NCI-H345 treated with DMSO at 0.1 percent for 48 hours (cell line): ENCODE data around the gene RGL2.
"Not testable (repeated sequence)": the region's sequence is repeated elsewhere in the genome, so short reads cannot be mapped to it uniquely, and the experiment has no call there.

ENCODE experiments used
- DNase-seq: peaks from one replicate; lab custom pipeline; 2025; ENCODE audit not compliant: unreplicated experiment; lab: John Stamatoyannopoulos, UW

The RGL2 gene

GRCh38 chr6:33298773-33299236 is at the start of gene RGL2:
RGL2 (minus strand) TSS chr6:33298942; CDS start chr6:33298610, 332 bp downstream.
- peak; percentile 5 for DNase-seq

GRCh38 chr6:33347816-33348215 is 49.1 kb upstream of the RGL2 start:
- no peak for DNase-seq

GRCh38 chr6:33346972-33347371 is 48.2 kb upstream of the RGL2 start:
- not testable (repeated sequence) for DNase-seq

GRCh38 chr6:33344701-33345697 is 46.3 kb upstream of the RGL2 start:
- peak; percentile 26 for DNase-seq

- no peak for DNase-seq
Observed at GRCh38 chr6:33343953-33344611, 45.3 kb upstream of the RGL2 start.

GRCh38 chr6:33343606-33343952 is 44.8 kb upstream of the RGL2 start:
- not testable (repeated sequence) for DNase-seq

- no peak for DNase-seq
Observed at GRCh38 chr6:33339193-33339592, 40.5 kb upstream of the RGL2 start.

GRCh38 chr6:33336495-33336894 is 37.8 kb upstream of the RGL2 start:
- DNase-seq: no peak

- no peak for DNase-seq
Observed at GRCh38 chr6:33335916-33336315, 37.2 kb upstream of the RGL2 start.

GRCh38 chr6:33333666-33334065 is 34.9 kb upstream of the RGL2 start:
- DNase-seq: no peak

- DNase-seq: no peak
Observed at GRCh38 chr6:33330736-33331135, 32.0 kb upstream of the RGL2 start.

- no peak for DNase-seq
Observed at GRCh38 chr6:33329058-33329457, 30.3 kb upstream of the RGL2 start.

GRCh38 chr6:33324125-33324524 is 25.4 kb upstream of the RGL2 start:
- no peak for DNase-seq

GRCh38 chr6:33323623-33323948 is 24.8 kb upstream of the RGL2 start:
- DNase-seq: peak; percentile 42

- no peak for DNase-seq
Observed at GRCh38 chr6:33321227-33321626, 22.5 kb upstream of the RGL2 start.

GRCh38 chr6:33320315-33321181 is 21.8 kb upstream of the RGL2 start:
- no peak for DNase-seq

- no peak for DNase-seq
Observed at GRCh38 chr6:33319939-33320314, 21.2 kb upstream of the RGL2 start.

GRCh38 chr6:33318426-33319073 is 19.8 kb upstream of the RGL2 start:
- DNase-seq: no peak

GRCh38 chr6:33317669-33318425 is 19.1 kb upstream of the RGL2 start, which contains the start of gene ZBTB22:
ZBTB22 (minus strand) TSS chr6:33317744; CDS start chr6:33316916, 828 bp downstream.
- DNase-seq: peak; percentile 89

GRCh38 chr6:33317419-33317668 is 18.6 kb upstream of the RGL2 start:
- DNase-seq: no peak
